Measurements from ENCODE around the gene ADAMTS3. TPM values are rescaled to one million over a fixed set of nuclear protein-coding genes. Genes with fewer than 3 reads are reported as not detected.

Gene ADAMTS3
- total and polyA plus RNA-seq, 3 donors from 2014 or later = 3.9 to 6.8 (median 5.3) TPM

DNA sequence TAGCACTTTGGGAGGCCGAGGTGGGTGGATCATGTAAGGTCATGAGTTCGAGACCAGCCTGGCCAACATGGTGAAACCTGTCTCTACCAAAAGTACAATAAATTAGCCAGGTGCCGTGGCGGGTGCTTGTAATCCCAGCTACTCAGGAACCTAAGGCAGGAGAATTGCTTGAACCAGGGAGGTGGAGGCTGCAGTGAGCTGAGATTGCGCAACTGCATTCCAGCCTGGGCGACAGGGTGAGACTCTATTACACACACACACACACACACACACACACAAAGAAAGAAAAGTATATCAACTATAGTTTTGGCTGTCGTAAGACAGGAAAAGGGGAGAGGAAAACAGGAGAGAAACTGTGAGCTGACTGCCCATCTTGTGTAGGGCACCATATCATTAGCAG, 171.7 kb downstream of the ADAMTS3 start:
- Histone ChIP-seq H3K4me3 (no peak overlapping the region), H3K27ac (no peak overlapping the region), H3K27me3 (no peaks in the 10 kb centered on the region), H3K9me3 (no peaks in the 10 kb centered on the region), H3K36me3 (ENCODE audit: low read depth, missing control alignments) (no peaks in the 10 kb centered on the region), H3K4me1 (no peaks in the 10 kb centered on the region)
- DNase-seq = no peak
- WGBS, 2 donors = 86 to 96% methylated on average over 5 to 7 of the region's 7 CpGs
- intact Hi-C loops (cut with DNase I; ENCODE audit: low total_unique reads) = no loop called here
- TF ChIP-seq POLR2A (IDR thresholded peaks at IDR 0.05) = no peak
- TF ChIP-seq, protein P1, sequence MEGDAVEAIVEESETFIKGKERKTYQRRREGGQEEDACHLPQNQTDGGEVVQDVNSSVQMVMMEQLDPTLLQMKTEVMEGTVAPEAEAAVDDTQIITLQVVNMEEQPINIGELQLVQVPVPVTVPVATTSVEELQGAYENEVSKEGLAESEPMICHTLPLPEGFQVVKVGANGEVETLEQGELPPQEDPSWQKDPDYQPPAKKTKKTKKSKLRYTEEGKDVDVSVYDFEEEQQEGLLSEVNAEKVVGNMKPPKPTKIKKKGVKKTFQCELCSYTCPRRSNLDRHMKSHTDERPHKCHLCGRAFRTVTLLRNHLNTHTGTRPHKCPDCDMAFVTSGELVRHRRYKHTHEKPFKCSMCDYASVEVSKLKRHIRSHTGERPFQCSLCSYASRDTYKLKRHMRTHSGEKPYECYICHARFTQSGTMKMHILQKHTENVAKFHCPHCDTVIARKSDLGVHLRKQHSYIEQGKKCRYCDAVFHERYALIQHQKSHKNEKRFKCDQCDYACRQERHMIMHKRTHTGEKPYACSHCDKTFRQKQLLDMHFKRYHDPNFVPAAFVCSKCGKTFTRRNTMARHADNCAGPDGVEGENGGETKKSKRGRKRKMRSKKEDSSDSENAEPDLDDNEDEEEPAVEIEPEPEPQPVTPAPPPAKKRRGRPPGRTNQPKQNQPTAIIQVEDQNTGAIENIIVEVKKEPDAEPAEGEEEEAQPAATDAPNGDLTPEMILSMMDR (IDR thresholded peaks at IDR 0.05) = no peak

DNA sequence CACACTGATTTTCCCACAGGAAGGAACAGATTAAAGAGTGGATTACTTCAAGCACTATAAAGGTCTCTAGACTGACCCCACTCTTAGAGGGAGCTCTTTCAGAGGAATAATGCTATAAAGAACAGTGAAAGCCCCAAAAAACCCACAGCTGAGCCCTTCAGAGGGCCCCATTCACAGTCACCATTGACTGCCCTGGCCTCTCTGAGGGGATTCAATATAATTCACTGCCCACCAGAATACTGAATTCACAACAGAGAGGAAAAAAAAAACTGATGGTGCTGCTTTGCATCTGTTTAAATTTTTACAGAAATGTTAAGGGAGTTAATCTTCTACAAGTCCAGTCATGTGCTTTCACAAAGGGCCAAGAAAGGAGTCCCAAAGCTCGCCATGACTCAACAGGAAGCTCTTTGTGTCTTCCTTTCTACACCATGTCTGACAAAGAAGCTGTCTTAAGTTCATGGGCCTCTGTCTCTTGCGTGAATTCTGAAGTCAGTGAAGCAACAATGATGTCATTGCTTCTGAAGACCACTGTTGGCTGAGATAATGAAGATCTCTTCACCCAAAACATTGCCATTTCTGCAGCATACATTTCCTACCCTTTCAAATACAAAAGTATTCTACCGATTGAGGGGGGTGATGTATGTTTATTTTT, 174.9 kb downstream of the ADAMTS3 start:
- intact Hi-C loops (cut with DNase I; ENCODE audit: low total_unique reads) = no loop called here
- Histone ChIP-seq H3K27ac (no peak overlapping the region), H3K9me3 (no peaks in the 10 kb centered on the region), H3K4me1 (no peaks in the 10 kb centered on the region), H3K36me3 (ENCODE audit: low read depth, missing control alignments) (no peaks in the 10 kb centered on the region), H3K4me3 (no peak overlapping the region), H3K27me3 (no peaks in the 10 kb centered on the region)
- TF ChIP-seq POLR2A (IDR thresholded peaks at IDR 0.05) = no peak
- TF ChIP-seq, protein P1 (IDR thresholded peaks at IDR 0.05) = no peak
- 92 to 97% methylated on average over 3 of the region's 3 CpGs for WGBS, 2 donors
- no peak for DNase-seq

DNA sequence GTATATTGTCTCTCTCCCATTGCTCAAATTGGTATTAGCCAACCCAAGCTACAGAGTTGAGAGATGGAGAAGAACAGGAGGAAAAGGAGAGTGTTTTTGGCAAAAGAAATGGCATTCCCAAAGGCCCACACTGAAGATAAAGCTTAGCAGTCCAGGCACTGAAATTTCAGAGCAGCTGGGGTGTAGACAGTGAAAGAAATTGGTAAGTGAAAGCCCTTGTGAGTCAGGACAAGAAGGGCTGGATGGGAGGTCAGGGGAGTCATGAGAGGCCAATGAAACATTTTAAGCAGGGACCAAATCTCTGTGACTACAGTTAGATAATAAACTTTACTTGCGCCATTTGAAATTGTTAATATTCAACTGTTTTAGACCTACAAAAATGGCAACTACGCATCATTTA, 177.7 kb downstream of the ADAMTS3 start:
- no peak for DNase-seq
- Histone ChIP-seq H3K4me3 (no peak overlapping the region), H3K27ac (no peak overlapping the region), H3K27me3 (no peaks in the 10 kb centered on the region), H3K4me1 (no peaks in the 10 kb centered on the region), H3K9me3 (no peaks in the 10 kb centered on the region), H3K36me3 (ENCODE audit: low read depth, missing control alignments) (no peaks in the 10 kb centered on the region)
- TF ChIP-seq, protein P1 (IDR thresholded peaks at IDR 0.05) = no peak
- TF ChIP-seq POLR2A (IDR thresholded peaks at IDR 0.05) = no peak
- intact Hi-C loops (cut with DNase I; ENCODE audit: low total_unique reads) = no loop called here
- 94 to 95% methylated on average over 2 of the region's 2 CpGs for WGBS, 2 donors

DNA sequence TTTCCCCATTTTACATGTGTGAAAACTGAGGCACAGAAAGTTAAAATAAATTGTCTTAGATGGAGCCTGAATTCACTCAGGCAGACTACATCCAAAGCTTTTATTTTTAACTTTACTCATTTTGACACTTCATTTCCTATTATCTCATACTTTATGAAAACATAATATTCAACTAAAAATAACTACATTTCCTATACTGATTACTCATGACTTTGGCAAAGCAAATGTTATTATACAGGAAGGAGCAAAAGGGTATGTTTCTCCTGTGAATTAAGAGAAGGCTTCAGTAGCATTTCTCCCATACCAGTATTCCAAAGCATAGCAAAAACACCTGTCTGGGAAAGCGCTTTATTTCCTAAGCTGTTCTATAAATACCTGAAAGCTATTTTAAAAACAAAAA, 178.6 kb downstream of the ADAMTS3 start:
- Histone ChIP-seq H3K36me3 (ENCODE audit: low read depth, missing control alignments) (no peaks in the 10 kb centered on the region), H3K27me3 (no peaks in the 10 kb centered on the region), H3K4me3 (no peak overlapping the region), H3K4me1 (no peaks in the 10 kb centered on the region), H3K9me3 (no peaks in the 10 kb centered on the region), H3K27ac (no peak overlapping the region)
- 71 to 88% methylated on average over 1 of the region's 1 CpG for WGBS, 2 donors
- intact Hi-C loops (cut with DNase I; ENCODE audit: low total_unique reads) = no loop called here
- no peak for TF ChIP-seq POLR2A (IDR thresholded peaks at IDR 0.05)
- TF ChIP-seq, protein P1 (IDR thresholded peaks at IDR 0.05) = no peak
- no peak for DNase-seq

DNA sequence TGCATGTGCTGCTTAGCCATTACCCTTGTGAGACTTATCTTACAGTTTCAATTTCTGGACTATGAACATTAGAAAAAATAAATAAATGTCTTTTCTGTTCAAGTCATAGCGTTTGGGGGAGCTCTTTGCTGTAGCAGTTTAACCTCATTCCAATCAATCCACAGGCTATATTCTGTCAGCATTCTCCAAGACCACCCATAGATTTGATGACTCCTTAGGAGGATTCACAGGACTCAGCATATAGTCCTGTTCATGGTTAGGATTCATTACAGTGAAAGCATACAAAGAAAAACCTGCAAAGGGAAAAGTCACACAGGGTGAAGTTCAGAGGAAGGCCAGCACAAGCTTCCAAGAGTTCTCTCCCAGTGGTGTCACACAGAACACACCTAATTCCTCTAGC, 180.5 kb downstream of the ADAMTS3 start:
- DNase-seq = no peak
- intact Hi-C loops (cut with DNase I; ENCODE audit: low total_unique reads) = no loop called here
- H3K4me3 ChIP-seq = no peak overlapping the region
- no peak overlapping the region for H3K27ac ChIP-seq
- no peaks in the 10 kb centered on the region for H3K27me3 ChIP-seq
- no peaks in the 10 kb centered on the region for H3K4me1 ChIP-seq
- WGBS, 2 donors = 64 to 76% methylated on average over 1 of the region's 1 CpG
- TF ChIP-seq, protein P1 (IDR thresholded peaks at IDR 0.05) = no peak
- no peak for TF ChIP-seq POLR2A (IDR thresholded peaks at IDR 0.05)
- no peaks in the 10 kb centered on the region for H3K9me3 ChIP-seq
- no peaks in the 10 kb centered on the region for H3K36me3 ChIP-seq (ENCODE audit: low read depth, missing control alignments)
